Measurements from ENCODE around the gene PTPN14.

DNA sequence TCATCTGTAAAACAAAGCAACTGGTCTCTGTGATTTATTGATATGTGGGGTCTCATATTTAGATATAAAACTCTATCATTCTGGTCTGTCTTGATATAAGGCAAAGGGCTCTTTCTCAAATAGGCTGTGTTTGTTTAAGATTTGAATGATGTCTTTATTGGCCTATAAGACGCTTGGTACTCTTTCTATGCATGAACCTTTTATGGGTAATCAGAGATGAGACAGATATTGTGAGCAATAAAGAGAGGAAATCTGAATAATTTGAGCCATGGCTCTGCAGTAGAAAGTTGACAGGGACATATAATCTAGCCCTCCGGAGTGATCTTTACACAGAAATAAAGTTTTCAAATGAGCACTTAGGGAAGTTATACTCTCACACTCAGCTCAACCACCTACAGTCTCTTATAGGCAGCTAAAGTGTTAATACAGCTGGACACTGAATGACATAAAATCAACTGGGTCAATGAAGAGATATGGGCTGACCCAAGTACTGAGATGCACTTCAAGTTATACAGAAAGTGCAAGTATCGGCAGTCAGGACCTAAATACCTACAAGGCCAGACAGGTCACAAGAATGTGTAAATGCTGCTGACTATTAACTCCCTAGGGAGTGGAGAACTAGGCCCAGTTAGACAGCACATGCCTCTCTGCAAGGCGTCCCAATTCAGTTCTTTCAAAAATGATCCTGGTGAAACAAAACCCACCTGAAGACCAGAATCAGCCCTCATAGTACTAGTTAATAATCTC lies 111.0 kb downstream of the PTPN14 start:
- TF ChIP-seq ZFP3 (CRISPR knock-in tag; IDR thresholded peaks at IDR 0.05) (no peak), ZC3H10 (CRISPR knock-in tag; IDR thresholded peaks at IDR 0.05) (no peak), GLIS3 (CRISPR knock-in tag; IDR thresholded peaks at IDR 0.05) (no peak), RARB (CRISPR knock-in tag; IDR thresholded peaks at IDR 0.05) (no peak), TOX (CRISPR knock-in tag; IDR thresholded peaks at IDR 0.05; ENCODE audit: borderline replicate concordance) (no peak)
- TF ChIP-seq, protein P1, sequence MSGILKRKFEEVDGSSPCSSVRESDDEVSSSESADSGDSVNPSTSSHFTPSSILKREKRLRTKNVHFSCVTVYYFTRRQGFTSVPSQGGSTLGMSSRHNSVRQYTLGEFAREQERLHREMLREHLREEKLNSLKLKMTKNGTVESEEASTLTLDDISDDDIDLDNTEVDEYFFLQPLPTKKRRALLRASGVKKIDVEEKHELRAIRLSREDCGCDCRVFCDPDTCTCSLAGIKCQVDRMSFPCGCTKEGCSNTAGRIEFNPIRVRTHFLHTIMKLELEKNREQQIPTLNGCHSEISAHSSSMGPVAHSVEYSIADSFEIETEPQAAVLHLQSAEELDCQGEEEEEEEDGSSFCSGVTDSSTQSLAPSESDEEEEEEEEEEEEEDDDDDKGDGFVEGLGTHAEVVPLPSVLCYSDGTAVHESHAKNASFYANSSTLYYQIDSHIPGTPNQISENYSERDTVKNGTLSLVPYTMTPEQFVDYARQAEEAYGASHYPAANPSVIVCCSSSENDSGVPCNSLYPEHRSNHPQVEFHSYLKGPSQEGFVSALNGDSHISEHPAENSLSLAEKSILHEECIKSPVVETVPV (CRISPR knock-in tag; IDR thresholded peaks at IDR 0.05): no peak

Measured in SK-N-SH treated with all-trans-retinoic acid at 6 μM for 48 hours (cell line).